CD4-positive, alpha-beta T cell treated with Interferon alpha-2 for 1 hour (primary cell): ENCODE results near the gene INA.
"Not testable (repeated sequence)": the region's sequence is repeated elsewhere in the genome, so short reads cannot be mapped to it uniquely, and the experiment has no call there.

Source experiments
- DNase-seq, 2 donors: peaks; one replicate each; pipeline ENCODE4 v3.0.0-alpha.2; 2020 to 2022

INA gene

GRCh38 chr10:103276896-103277712, at the start of gene INA:
TSS of gene INA (plus strand) at chr10:103277138. CDS start at chr10:103277212, 74 bp downstream.
- DNase-seq, result no peak

- DNase-seq, result no peak
Measured at GRCh38 chr10:103227416-103227815, 49.5 kb upstream of the INA start.

- DNase-seq, result no peak
Measured at GRCh38 chr10:103231047-103231551, 45.8 kb upstream of the INA start.

GRCh38 chr10:103232131-103232673, 44.7 kb upstream of the INA start:
- no peak for DNase-seq

- no peak for DNase-seq
Measured at GRCh38 chr10:103232772-103233488, 44.0 kb upstream of the INA start.

GRCh38 chr10:103235775-103236174, 41.2 kb upstream of the INA start:
- no peak for DNase-seq

- DNase-seq, result no peak
Measured at GRCh38 chr10:103238506-103239252, 38.3 kb upstream of the INA start.

GRCh38 chr10:103241262-103242011, 35.5 kb upstream of the INA start:
- DNase-seq, result peak; percentile 39 to 77

GRCh38 chr10:103244666-103245271, 32.2 kb upstream of the INA start:
- peak; percentile 68 to 70 for DNase-seq

GRCh38 chr10:103245587-103245986, 31.4 kb upstream of the INA start, which contains the start of gene RPEL1:
TSS of gene RPEL1 (plus strand) at chr10:103245887. CDS start at chr10:103245997, 110 bp downstream.
- not testable (repeated sequence) for DNase-seq

- DNase-seq, result no peak
Measured at GRCh38 chr10:103246324-103246723, 30.6 kb upstream of the INA start.

- no peak for DNase-seq
Measured at GRCh38 chr10:103254113-103254512, 22.8 kb upstream of the INA start.

GRCh38 chr10:103254538-103255325, 22.2 kb upstream of the INA start:
- DNase-seq, result no peak

- no peak for DNase-seq
Measured at GRCh38 chr10:103256613-103257012, 20.3 kb upstream of the INA start.

GRCh38 chr10:103257812-103258211, 19.1 kb upstream of the INA start:
- DNase-seq, result no peak

- DNase-seq, result not testable (repeated sequence)
Measured at GRCh38 chr10:103258928-103259327, 18.0 kb upstream of the INA start.

- DNase-seq, result no peak
Measured at GRCh38 chr10:103259989-103260388, 16.9 kb upstream of the INA start.

- no peak for DNase-seq
Measured at GRCh38 chr10:103262229-103262628, 14.7 kb upstream of the INA start.

GRCh38 chr10:103265717-103266329, 11.1 kb upstream of the INA start:
- peak in 1 of 2 donors; percentile 17 for DNase-seq

- DNase-seq, result no peak
Measured at GRCh38 chr10:103273041-103273441, 3.9 kb upstream of the INA start.
